Astrocyte (in vitro differentiated cells and primary cell): Measurements from ENCODE around the gene AATK.

Experiments used
- CTCF ChIP-seq: IDR thresholded peaks from 2 replicates; pipeline ENCODE4 v1.5.1; 2011; ENCODE audit warnings: low read depth, mild to moderate bottlenecking, inconsistent platforms, low read length, moderate library complexity; ENCODE audit not compliant: insufficient read depth
- EZH2 ChIP-seq: IDR thresholded peaks from 2 replicates; pipeline ENCODE4 v1.6.1; 2012; ENCODE audit warnings: mild to moderate bottlenecking, low read length, inconsistent platforms; ENCODE audit not compliant: insufficient read depth

GRCh38 chr17:81135505-81136278 is 30.3 kb downstream of the AATK start:
- TF ChIP-seq EZH2: no peak
- no peak for TF ChIP-seq CTCF
